Mesothelial cell of epicardium (in vitro differentiated cells): Measurements from ENCODE around the gene ASPG. TPM values are rescaled to one million over a fixed set of nuclear protein-coding genes. Genes with fewer than 3 reads are reported as not detected.

Source experiments
- DNase-seq, 2 experiments: peaks; one replicate each; pipeline ENCODE4 v3.0.0; 2021; ENCODE audit warnings: low spot score in 2 of 2; ENCODE audit not compliant: unreplicated experiment in 2 of 2
- H3K27ac Mint-ChIP-seq: 2 replicates; pipeline ENCODE4 v1.8.0; 2021; ENCODE audit warnings: mixed read lengths
- H3K27me3 Mint-ChIP-seq: 2 replicates; pipeline ENCODE4 v1.8.0; 2021; ENCODE audit warnings: low read depth, mixed read lengths
- H3K36me3 Mint-ChIP-seq: 2 replicates; pipeline ENCODE4 v1.8.0; 2021; ENCODE audit warnings: mixed read lengths
- H3K4me1 Mint-ChIP-seq: 2 replicates; pipeline ENCODE4 v1.8.0; 2021; ENCODE audit warnings: mixed read lengths
- H3K4me3 Mint-ChIP-seq: 2 replicates; pipeline ENCODE4 v1.8.0; 2021; ENCODE audit warnings: mild to moderate bottlenecking, moderate library complexity, mixed read lengths
- H3K9me3 Mint-ChIP-seq: 2 replicates; pipeline ENCODE4 v1.8.0; 2021; ENCODE audit warnings: mixed read lengths
- CTCF ChIP-seq: fragments of 200-600 bp; sonication (generic); IDR thresholded peaks from one replicate; pipeline ENCODE4 v1.5.0; 2021; ENCODE audit warnings: antibody characterized with exemption; ENCODE audit not compliant: unreplicated experiment
- total RNA-seq: library from RNA; stranded (reverse); gene quantifications from 3 replicates; pipeline ENCODE4 v1.2.1, GENCODE V29; 2021

ASPG gene
- total RNA-seq, 1 donor from 2014 or later, result 3.3 TPM

GRCh38 chr14:104135121-104135903 lies 49.8 kb downstream of the ASPG start:
- TF ChIP-seq CTCF, result no peak
- no peaks in the 10 kb centered on the region for H3K9me3 Mint-ChIP-seq
- peak in 1 of 2 experiments; percentile 45 for DNase-seq
- peaks cover 70% of the 10 kb centered on the region for H3K27me3 Mint-ChIP-seq
- H3K36me3 Mint-ChIP-seq, result no peaks in the 10 kb centered on the region
- H3K27ac Mint-ChIP-seq, result no peak overlapping the region
- peak overlapping the region; percentile 58 for H3K4me3 Mint-ChIP-seq
- H3K4me1 Mint-ChIP-seq, result peaks cover 22% of the 10 kb centered on the region

- peak in 1 of 2 experiments; percentile 42 for DNase-seq
- peaks cover 67% of the 10 kb centered on the region for H3K27me3 Mint-ChIP-seq
- no peak for TF ChIP-seq CTCF
- H3K4me3 Mint-ChIP-seq, result peak overlapping the region; percentile 58
- peaks cover 24% of the 10 kb centered on the region for H3K4me1 Mint-ChIP-seq
- no peaks in the 10 kb centered on the region for H3K36me3 Mint-ChIP-seq
- H3K9me3 Mint-ChIP-seq, result no peaks in the 10 kb centered on the region
- H3K27ac Mint-ChIP-seq, result no peak overlapping the region
Measured at GRCh38 chr14:104135904-104136471, 50.5 kb downstream of the ASPG start.

GRCh38 chr14:104136472-104137296 lies 51.2 kb downstream of the ASPG start:
- no peak for TF ChIP-seq CTCF
- peak; percentile 14 to 40 for DNase-seq
- Mint-ChIP-seq H3K27me3 (peaks cover 60% of the 10 kb centered on the region), H3K36me3 (no peaks in the 10 kb centered on the region), H3K4me1 (peaks cover 26% of the 10 kb centered on the region), H3K9me3 (no peaks in the 10 kb centered on the region), H3K4me3 (peak overlapping the region; percentile 62), H3K27ac (no peak overlapping the region)

GRCh38 chr14:104137297-104138097 lies 52.0 kb downstream of the ASPG start:
- Mint-ChIP-seq H3K27me3 (peaks cover 52% of the 10 kb centered on the region), H3K4me3 (peak overlapping the region; percentile 62), H3K4me1 (peaks cover 26% of the 10 kb centered on the region), H3K9me3 (no peaks in the 10 kb centered on the region), H3K36me3 (no peaks in the 10 kb centered on the region), H3K27ac (no peak overlapping the region)
- TF ChIP-seq CTCF, result peak; percentile 98
- peak; percentile 62 to 85 for DNase-seq

- H3K36me3 Mint-ChIP-seq, result no peaks in the 10 kb centered on the region
- TF ChIP-seq CTCF, result no peak
- peaks cover 26% of the 10 kb centered on the region for H3K4me1 Mint-ChIP-seq
- peaks cover 45% of the 10 kb centered on the region for H3K27me3 Mint-ChIP-seq
- peak; percentile 60 to 77 for DNase-seq
- H3K4me3 Mint-ChIP-seq, result peak within 1 kb of the TSS; percentile 65
- no peaks in the 10 kb centered on the region for H3K9me3 Mint-ChIP-seq
- no peak within 1 kb of the TSS for H3K27ac Mint-ChIP-seq
Measured at GRCh38 chr14:104138098-104138717, 52.7 kb downstream of the ASPG start, which contains the start of gene KIF26A. Gene KIF26A (plus strand): TSS chr14:104138587. CDS start chr14:104138723, 136 bp downstream.
